Measurements from ENCODE around the gene SCAF1.

Gene SCAF1, protein sequence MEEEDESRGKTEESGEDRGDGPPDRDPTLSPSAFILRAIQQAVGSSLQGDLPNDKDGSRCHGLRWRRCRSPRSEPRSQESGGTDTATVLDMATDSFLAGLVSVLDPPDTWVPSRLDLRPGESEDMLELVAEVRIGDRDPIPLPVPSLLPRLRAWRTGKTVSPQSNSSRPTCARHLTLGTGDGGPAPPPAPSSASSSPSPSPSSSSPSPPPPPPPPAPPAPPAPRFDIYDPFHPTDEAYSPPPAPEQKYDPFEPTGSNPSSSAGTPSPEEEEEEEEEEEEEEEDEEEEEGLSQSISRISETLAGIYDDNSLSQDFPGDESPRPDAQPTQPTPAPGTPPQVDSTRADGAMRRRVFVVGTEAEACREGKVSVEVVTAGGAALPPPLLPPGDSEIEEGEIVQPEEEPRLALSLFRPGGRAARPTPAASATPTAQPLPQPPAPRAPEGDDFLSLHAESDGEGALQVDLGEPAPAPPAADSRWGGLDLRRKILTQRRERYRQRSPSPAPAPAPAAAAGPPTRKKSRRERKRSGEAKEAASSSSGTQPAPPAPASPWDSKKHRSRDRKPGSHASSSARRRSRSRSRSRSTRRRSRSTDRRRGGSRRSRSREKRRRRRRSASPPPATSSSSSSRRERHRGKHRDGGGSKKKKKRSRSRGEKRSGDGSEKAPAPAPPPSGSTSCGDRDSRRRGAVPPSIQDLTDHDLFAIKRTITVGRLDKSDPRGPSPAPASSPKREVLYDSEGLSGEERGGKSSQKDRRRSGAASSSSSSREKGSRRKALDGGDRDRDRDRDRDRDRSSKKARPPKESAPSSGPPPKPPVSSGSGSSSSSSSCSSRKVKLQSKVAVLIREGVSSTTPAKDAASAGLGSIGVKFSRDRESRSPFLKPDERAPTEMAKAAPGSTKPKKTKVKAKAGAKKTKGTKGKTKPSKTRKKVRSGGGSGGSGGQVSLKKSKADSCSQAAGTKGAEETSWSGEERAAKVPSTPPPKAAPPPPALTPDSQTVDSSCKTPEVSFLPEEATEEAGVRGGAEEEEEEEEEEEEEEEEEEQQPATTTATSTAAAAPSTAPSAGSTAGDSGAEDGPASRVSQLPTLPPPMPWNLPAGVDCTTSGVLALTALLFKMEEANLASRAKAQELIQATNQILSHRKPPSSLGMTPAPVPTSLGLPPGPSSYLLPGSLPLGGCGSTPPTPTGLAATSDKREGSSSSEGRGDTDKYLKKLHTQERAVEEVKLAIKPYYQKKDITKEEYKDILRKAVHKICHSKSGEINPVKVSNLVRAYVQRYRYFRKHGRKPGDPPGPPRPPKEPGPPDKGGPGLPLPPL

DNA sequence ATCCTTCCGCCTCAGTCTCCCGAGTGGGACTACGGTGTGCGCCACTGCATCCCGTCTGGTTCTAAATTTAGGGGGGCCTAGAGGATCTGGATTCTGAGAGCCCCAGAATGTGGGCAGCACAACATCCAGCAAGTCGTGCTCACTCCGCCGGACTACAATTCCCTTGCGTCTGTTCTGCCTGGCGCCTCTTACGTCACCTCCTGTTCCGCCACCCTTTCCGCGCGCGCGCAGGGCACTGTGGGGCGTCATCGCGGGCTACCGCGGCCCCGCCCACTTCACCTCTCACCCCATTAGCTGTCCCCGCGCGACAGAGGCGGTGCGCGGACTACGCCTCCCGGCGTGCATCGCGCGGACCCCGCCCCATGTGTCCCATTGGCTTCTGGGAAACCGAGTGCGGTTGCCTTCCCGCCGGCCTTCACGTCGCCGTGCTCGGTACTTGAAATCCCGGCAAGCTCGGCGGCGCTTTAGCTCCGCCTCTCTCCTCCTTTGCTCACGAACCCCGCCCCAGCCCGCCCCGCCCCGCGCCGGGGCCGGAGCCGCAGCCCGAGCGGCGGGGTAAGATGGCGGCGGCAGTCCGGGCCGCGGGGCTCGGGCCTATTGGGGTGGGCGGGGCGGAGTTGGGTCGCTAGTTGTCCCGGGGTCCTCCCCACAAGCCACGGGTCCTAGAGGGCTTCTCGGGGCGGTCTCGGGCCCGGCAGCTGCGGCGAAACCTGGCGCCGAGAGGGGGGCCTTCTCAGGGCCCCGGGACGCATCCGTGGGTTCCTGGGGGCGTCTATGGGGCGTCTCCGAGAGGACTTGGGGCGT, at the start of gene SCAF1:
Gene SCAF1 (plus strand): TSS at position 522 of the 804 bp plus-strand sequence. CDS start 2,818 bp downstream, outside the sequence.
- peak; percentile 99 for DNase-seq (ENCODE audit: low read depth)

DNA sequence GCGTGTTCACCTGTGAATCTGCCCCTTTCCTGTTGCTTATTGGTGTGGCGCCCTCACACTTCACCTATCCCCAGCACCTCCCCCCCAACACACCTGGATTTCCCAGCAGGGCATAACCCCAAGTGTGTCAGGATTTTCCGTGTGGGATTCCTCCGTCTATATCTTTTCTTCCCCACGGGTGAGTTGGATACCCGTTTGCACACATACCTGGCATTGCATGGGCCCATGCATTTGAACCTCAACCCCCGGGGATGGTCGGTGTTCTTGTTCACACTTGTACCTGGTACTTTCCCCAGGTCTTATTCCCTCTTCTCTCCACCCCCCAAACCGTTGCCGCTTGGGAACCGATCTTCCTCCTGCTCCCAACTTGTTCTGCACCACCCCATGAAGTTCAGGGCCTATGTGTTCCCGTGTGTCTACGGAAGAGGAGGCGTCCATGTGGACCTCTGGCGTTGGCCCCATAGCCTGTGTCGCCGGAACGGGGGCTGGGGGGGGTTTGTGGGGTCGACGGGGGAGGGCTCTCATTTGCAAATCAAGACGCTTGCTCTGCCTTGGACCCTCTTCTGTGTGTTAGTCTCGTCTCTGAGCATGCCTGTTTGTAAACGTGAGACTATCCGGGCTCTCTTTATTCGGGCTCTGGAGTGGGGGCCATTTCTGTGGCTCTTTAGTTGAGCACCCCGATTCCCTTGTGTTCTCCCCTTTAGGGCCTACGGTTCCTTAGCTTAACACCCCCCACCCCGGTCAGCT, 49.4 kb upstream of the SCAF1 start:
- DNase-seq (ENCODE audit: low read depth) = no peak

DNA sequence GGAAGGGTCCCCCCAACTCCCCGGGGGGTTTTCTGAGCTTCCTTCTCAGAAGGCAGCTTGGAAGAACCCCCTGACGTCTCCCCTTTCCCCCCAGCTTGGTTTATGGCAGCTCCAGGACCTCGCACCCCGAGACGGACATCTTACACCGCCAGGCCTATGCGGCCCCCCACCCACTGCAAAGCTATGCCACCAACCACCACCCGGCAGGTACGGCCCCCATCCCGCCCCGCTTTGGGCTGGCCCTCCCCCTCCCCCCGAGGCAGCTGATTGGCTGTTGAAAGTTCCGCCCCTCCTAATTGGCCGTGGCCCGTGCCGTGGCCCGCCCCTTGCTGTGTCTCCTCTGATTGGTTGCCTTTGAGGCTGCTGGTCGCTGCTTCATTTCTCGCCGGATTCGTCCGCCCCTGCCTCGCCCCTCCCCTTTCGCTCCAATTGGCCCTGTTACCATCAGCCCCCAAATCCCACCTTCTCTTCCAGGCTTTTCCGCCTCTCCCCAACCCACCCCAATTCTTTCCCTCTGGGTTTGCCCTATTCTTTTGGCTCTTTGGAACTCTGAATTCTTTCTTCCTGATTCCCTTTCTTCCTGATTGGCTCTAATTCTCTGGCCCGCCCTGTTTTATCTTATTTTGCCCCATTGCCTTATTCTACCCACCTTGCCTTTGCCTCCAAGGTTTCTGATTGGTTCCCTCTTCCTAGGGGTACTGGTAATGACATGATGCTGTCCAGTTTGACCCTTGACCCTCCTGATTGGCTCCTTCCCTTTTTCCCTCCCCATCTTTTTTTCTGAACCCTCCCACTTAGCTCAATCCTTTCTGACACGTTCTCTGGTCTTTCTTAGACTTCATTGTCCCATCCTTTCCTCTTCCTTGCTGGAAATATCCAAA, 48.5 kb upstream of the SCAF1 start:
- DNase-seq (ENCODE audit: low read depth) = peak; percentile 78

DNA sequence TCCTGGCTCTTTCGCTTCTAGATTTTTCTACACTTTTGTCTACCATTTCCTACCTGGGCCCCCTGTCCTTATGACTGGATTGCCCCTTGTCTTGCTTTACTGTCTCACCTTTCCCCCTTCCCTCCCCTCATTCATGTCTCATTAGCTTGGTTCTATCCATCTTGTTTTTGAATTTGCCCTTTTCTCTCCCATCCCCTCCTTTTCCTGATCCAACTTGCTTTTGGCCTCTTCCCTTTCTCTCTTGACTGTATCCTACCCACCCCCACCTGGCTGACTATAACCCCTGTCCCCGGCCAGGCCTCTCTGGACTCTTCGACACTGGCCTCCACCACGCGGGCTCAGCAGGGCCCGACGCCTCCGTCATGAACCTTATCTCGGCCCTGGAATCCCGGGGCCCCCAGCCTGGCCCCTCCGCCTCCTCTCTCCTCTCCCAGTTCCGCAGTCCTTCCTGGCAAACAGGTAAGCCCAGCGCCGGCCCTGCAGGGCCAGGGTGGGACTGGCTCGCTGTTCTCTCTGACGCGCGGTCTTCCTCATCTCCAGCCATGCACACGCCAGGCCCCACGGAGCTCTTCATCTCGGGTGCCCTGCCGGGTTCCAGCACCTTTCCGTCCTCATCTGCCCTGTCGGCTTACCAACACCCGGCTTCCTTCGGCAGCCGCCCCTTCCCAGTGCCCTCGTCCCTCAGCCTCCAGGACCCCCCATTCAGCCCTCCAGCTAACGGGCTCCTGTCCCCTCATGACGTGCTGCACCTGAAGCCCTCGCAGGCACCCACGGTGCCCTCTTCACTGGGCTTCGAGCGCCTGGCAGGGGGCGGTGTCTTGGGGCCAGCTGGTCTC, 47.6 kb upstream of the SCAF1 start:
- no peak for DNase-seq (ENCODE audit: low read depth)

DNA sequence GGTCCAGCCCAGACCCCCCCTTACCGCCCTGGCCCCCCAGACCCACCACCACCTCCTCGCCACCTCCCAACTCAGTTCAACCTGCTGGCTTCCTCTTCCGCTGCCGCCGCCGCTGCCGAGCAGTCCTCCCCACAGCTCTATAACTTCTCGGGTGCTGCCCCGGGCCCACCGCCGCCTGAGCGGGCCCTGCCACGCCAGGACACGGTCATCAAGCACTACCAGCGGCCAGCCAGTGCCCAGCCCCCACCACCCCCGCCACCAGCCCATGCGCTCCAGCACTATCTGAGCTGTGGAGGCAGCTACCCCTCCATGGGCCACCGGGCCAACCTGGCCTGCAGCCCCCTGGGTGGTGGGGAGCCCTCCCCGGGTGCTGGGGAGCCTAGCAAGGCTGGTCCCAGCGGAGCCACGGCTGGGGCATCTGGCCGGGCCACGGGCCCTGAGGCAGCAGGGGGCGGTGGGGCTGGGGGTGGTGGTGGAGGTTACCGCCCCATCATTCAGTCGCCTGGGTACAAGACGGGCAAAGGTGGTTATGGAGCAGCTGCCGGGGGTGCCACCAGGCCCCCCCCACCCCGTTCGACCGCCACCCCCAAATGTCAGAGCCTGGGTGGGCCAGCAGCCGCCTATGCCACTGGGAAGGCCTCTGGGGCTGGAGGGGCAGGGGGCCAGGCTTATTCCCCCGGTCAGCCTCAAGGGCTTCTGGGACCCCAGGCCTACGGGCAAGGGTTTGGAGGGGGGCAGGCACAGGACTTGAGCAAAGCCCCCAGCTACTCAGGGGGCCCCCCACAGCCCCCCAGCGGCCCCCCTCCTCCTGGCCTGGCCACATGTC, 46.8 kb upstream of the SCAF1 start:
- no peak for DNase-seq (ENCODE audit: low read depth)

DNA sequence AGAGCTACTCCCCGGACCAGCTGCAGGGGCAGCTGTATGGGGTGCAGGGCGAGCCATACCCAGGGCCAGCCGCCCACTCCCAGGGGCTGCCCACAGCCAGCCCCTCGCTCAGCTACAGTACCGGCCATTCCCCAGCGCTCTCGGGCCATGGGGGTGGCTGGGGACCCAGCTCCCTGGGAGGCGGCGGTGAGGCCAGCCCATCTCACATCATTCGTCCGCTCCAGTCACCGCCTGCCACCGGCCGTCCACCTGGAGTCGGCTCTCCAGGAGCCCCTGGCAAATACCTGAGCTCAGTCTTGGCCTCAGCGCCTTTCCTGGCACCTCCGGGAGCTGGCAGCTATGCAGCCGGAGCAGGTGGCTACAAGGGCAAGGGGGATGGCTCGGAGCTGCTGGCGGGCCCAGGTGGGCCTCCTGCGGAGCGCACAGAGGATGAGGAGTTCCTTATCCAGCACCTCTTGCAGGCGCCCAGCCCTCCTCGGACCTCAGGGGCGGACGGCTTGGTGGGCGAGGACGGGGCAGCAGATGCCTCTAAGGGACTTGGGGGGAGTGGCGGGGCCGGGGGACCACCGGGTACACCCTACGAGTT, 46.1 kb upstream of the SCAF1 start:
- no peak for DNase-seq (ENCODE audit: low read depth)

DNA sequence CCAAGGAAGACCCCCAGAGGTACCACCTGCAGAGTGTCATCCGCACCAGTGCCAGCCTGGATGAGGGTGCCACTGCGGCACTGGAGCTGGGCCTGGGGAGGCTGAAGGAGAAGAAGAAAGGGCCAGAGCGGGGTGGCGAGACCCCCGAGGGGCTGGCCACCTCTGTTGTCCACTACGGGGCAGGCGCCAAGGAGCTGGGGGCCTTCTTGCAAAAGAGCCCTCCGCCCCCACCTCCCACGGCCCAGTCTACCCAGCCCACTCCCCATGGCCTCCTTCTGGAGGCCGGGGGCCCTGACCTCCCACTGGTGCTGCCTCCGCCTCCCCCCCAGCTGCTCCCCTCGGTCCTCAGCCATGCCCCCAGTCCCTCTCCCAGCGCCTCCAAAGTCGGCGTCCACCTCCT, 45.6 kb upstream of the SCAF1 start:
- no peak for DNase-seq (ENCODE audit: low read depth)

DNA sequence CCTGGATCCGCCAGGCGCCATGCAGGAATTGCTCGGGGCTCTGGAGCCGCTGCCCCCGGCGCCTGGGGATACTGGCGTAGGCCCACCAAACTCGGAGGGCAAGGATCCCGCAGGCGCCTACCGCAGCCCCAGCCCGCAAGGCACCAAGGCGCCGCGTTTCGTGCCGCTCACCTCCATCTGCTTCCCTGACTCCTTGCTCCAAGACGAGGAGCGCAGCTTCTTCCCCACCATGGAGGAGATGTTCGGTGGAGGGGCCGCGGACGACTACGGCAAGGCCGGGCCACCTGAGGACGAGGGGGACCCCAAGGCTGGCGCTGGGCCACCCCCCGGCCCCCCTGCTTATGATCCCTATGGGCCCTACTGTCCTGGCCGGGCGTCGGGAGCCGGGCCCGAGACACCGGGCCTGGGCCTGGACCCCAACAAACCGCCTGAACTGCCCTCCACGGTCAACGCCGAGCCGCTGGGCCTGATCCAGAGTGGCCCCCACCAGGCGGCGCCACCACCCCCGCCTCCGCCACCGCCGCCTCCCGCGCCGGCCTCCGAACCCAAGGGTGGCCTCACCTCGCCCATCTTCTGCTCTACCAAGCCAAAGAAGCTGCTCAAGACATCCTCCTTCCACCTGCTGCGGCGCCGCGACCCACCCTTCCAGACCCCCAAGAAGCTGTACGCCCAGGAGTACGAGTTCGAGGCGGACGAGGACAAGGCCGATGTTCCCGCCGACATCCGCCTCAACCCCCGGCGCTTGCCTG, 44.9 kb upstream of the SCAF1 start:
- no peak for DNase-seq (ENCODE audit: low read depth)

DNA sequence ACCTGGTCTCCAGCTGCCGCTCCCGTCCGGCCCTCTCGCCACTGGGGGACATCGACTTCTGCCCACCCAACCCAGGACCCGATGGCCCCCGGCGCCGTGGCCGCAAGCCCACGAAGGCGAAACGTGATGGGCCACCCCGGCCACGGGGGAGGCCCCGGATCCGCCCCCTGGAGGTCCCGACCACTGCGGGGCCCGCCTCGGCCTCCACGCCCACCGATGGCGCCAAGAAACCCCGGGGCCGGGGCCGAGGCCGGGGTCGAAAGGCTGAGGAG, 44.4 kb upstream of the SCAF1 start:
- DNase-seq (ENCODE audit: low read depth) = no peak

DNA sequence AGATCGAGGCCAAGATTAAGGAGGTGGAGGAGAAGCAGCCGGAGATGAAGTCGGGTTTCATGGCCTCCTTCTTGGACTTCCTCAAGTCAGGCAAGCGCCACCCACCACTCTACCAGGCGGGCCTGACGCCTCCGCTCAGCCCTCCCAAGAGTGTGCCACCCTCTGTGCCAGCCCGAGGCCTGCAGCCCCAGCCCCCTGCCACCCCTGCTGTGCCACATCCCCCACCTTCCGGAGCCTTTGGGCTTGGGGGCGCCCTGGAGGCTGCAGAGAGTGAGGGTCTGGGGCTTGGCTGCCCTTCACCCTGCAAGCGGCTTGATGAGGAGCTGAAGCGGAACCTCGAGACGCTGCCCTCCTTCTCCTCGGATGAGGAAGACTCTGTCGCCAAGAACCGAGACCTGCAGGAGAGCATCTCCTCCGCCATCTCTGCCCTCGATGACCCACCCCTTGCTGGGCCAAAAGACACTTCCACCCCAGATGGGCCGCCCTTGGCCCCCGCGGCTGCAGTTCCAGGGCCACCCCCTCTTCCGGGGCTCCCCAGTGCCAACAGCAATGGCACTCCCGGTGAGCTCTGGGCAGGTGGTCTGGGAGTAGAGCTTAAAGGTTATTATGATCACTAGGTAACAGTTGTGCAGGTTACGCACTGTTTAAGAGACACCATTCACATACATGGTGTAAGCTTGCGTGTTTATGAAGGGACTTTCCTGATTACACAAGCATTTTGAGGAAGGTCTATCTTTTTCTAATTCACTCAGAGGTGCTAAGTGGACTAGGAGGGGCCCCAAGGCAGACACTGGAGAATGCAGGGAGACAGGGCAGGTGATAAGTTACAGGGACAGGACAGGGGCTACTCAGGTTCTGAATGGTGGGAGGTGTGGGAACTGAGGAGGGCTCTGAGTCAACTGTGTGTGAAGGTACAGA, 42.4 kb upstream of the SCAF1 start:
- no peak for DNase-seq (ENCODE audit: low read depth)

DNA sequence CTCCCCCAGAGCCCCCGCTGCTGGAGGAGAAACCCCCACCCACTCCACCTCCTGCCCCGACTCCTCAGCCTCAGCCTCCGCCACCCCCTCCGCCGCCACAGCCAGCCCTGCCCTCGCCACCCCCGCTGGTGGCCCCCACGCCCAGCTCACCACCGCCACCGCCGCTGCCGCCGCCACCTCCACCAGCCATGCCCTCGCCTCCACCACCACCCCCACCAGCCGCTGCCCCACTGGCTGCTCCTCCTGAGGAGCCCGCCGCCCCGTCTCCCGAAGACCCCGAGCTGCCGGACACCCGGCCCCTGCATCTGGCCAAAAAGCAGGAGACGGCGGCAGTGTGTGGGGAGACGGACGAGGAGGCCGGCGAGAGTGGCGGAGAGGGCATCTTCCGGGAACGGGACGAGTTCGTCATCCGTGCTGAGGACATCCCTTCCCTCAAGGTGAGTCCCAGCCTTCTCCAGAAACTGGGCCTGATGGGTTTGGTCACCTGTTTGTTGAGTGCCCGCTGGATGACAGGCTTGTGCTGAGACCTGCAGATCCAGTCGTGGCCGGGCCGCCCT, 40.4 kb upstream of the SCAF1 start:
- no peak for DNase-seq (ENCODE audit: low read depth)

DNA sequence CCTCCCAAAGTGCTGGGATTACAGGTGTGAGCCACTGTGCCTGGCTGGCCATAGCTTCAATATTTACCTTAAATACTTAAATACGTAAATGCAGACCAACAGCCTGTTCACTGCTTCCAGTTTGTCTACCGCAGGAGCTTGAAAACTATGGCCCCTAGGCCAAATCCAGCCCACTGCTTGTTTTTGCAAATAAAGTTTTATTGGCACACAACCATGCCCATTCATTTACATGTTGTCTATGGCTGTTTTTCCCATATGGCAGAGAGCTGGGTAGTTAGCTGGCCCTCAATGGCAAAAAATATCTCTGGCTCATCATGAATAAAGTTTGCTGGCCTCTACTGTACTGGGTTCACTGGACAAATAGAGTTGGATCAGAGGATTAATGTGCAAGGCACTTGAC, 39.2 kb upstream of the SCAF1 start:
- no peak for DNase-seq (ENCODE audit: low read depth)

DNA sequence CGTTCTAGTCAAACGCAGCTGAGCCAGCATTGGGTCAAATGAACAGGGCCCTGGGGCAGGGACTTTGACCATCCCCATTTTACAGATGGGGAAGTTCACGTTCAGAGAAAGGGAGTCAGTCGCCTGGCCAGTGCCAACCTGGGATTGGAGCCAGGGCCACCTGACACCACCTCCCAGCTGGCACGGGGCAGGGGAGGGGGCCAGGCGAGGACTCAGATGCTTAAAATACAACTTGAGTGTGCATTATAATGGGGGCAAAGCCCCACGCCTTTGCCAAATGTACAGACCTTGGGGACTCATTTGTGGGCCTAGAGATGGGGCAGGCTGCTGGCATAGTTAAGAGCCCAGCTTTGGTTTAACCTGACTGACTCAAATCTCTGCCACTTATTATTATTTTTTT, 36.4 kb upstream of the SCAF1 start:
- DNase-seq (ENCODE audit: low read depth) = no peak

DNA sequence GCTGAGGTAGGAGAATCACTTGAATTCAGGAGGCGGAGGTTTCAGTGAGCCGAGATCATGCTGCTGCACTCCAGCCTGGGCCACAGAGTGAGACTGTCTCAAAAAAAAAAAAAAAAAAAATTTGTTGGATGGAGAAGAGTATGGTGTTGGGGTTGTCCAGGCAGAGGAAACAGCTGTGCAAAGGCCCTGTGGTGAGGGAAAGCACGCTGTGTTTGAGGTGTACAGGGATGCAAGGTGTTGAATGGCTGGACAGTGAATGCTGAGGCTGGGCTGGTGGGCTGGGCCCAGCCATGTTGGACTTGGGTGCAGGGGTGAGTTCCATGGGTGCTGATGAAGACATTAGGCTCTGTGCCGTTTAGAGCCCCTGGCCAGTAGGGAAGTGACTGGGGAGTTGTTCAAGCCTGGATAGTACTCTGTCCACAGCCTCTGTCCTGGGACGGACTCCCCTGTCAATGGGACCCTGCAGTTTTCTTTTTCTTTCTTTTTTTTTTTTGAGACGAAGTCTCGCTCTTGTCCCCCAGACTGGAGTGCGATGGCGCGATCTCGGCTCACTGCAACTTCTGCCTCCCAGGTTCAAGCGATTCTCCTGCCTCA, 32.4 kb upstream of the SCAF1 start:
- no peak for DNase-seq (ENCODE audit: low read depth)

DNA sequence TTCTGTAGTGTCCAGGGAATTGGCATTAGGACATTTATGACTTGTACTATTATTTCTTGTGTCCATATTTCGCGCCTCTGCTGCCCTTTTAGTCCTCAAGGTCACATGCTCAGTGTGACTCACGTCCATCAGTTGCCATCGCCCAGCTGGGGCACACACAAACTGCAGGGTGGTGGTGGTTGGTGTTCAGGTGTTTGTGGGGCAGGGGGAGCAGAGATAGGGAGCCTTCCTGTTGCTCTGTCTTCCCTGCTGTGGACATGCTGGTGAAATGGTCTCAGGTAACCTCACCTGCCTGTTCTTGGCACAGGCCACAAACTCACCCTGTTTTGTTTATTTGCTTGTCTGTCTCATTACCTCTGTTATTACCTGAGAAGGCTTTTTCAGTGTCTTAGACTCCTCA, 28.6 kb upstream of the SCAF1 start:
- DNase-seq (ENCODE audit: low read depth) = no peak
